HS-5 (cell line): ENCODE measurements around the gene OTOP2.

Experiments
- DNase-seq: peaks from one replicate; pipeline ENCODE4 v3.0.0-alpha.2; 2012; ENCODE audit warnings: low read depth

OTOP2 gene

GRCh38 chr17:74925242-74925641 lies 1.2 kb downstream of the OTOP2 start:
- DNase-seq: no peak

GRCh38 chr17:74928786-74929185 lies 4.7 kb downstream of the OTOP2 start:
- DNase-seq: no peak

- DNase-seq: no peak
Observed at GRCh38 chr17:74930535-74931036, 6.5 kb downstream of the OTOP2 start.

GRCh38 chr17:74935048-74935447 lies 11.0 kb downstream of the OTOP2 start:
- no peak for DNase-seq

GRCh38 chr17:74935585-74936469 lies 11.8 kb downstream of the OTOP2 start, which contains the start of gene OTOP3:
Gene OTOP3 (plus strand): TSS chr17:74935898. CDS start chr17:74935922, 24 bp downstream.
- DNase-seq: no peak

GRCh38 chr17:74936470-74936799 lies 12.4 kb downstream of the OTOP2 start:
- no peak for DNase-seq

- DNase-seq: no peak
Observed at GRCh38 chr17:74937064-74938051, 13.3 kb downstream of the OTOP2 start.

- no peak for DNase-seq
Observed at GRCh38 chr17:74938194-74938950, 14.3 kb downstream of the OTOP2 start.

- no peak for DNase-seq
Observed at GRCh38 chr17:74939534-74939933, 15.5 kb downstream of the OTOP2 start.

GRCh38 chr17:74941128-74941725 lies 17.2 kb downstream of the OTOP2 start:
- no peak for DNase-seq

- DNase-seq: no peak
Observed at GRCh38 chr17:74943808-74944522, 19.9 kb downstream of the OTOP2 start.

- DNase-seq: no peak
Observed at GRCh38 chr17:74945543-74945942, 21.5 kb downstream of the OTOP2 start.

GRCh38 chr17:74946641-74947040 lies 22.6 kb downstream of the OTOP2 start:
- no peak for DNase-seq

- DNase-seq: no peak
Observed at GRCh38 chr17:74947041-74947754, 23.1 kb downstream of the OTOP2 start.

GRCh38 chr17:74949455-74950115 lies 25.5 kb downstream of the OTOP2 start:
- DNase-seq: no peak

GRCh38 chr17:74950207-74950606 lies 26.1 kb downstream of the OTOP2 start:
- DNase-seq: no peak

- DNase-seq: no peak
Observed at GRCh38 chr17:74951065-74951464, 27.0 kb downstream of the OTOP2 start.

GRCh38 chr17:74951680-74952421 lies 27.8 kb downstream of the OTOP2 start:
- no peak for DNase-seq
